ENCODE data around the gene CALHM2. TPM values are rescaled to one million over a fixed set of nuclear protein-coding genes. Genes with fewer than 3 reads are reported as not detected.

CALHM2 gene
- total and polyA plus RNA-seq, 2 donors, result 3.6 to 13.8 TPM

DNA sequence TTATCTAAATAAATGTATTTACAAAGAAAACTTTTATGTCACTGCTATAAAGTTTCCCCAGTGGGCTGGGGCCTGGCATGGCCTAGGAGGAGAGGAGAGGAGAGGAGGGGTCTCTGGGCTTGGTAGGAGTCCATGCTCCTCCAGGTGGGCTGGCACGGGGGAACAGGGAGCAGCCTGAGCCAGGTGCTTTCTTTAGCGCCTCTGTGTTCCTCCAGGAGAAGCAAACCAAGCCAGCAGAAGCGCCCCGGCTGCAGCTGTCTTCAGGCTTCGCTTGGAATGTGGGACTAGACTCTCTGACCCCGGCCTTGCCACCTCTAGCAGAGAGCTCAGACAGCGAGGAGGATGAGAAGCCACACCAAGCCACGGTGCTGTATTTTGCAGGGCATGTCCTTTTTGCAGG lies 10.6 kb downstream of the CALHM2 start:
- peaks cover 87 to 91% of the 10 kb centered on the region in 2 donors for H3K36me3 ChIP-seq (ENCODE audit: control insufficient read depth in 2 of 2, insufficient read depth in 2 of 2, low read length in 1 of 2)
- 82% methylated on average over 8 of the region's 8 CpGs for WGBS
- no peak overlapping the region for H3K4me3 ChIP-seq (ENCODE audit: low read length in 2 of 2)
- no peaks in the 10 kb centered on the region for H3K9me3 ChIP-seq (ENCODE audit: control insufficient read depth in 2 of 2, insufficient read depth in 1 of 2, low read length in 1 of 2)
- no peaks in the 10 kb centered on the region for H3K4me1 ChIP-seq (ENCODE audit: control insufficient read depth in 2 of 2, insufficient read depth in 2 of 2, low read length in 2 of 2)
- DNase-seq (ENCODE audit: low read depth in 6 of 9, low spot score in 9 of 9), result no peak
- H3K27ac ChIP-seq (ENCODE audit: low read depth in 1 of 2, low read length in 1 of 2), result no peak overlapping the region
- H3K27me3 ChIP-seq (ENCODE audit: control insufficient read depth in 2 of 2, insufficient read depth in 1 of 2, low read length in 1 of 2), result no peaks in the 10 kb centered on the region

DNA sequence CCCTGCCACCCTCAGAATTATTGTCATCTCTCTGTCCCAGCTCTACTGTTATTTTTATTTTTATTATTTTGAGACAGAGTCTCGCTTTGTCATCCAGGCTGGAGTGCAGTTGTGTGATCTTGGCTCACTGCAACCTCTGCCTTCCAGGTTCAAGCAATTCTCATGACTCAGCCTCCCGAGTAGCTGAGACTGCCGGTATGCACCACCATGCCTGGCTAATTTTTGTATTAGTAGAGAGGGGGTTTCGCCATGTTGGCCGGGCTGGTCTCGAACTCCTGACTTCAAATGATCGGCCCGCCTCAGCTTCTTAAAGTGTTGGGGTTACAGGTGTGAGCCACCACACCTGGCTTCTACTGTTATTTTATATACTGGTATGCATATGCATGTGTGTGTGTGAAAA lies 11.0 kb downstream of the CALHM2 start:
- WGBS, result 97% methylated on average over 8 of the region's 8 CpGs
- Histone ChIP-seq H3K4me1 (ENCODE audit: control insufficient read depth in 2 of 2, insufficient read depth in 2 of 2, low read length in 2 of 2) (no peaks in the 10 kb centered on the region), H3K27ac (ENCODE audit: low read depth in 1 of 2, low read length in 1 of 2) (no peak overlapping the region), H3K36me3 (ENCODE audit: control insufficient read depth in 2 of 2, insufficient read depth in 2 of 2, low read length in 1 of 2) (peaks cover 86 to 91% of the 10 kb centered on the region in 2 donors), H3K4me3 (ENCODE audit: low read length in 2 of 2) (no peak overlapping the region), H3K27me3 (ENCODE audit: control insufficient read depth in 2 of 2, insufficient read depth in 1 of 2, low read length in 1 of 2) (no peaks in the 10 kb centered on the region), H3K9me3 (ENCODE audit: control insufficient read depth in 2 of 2, insufficient read depth in 1 of 2, low read length in 1 of 2) (no peaks in the 10 kb centered on the region)
- no peak for DNase-seq (ENCODE audit: low read depth in 6 of 9, low spot score in 9 of 9)

DNA sequence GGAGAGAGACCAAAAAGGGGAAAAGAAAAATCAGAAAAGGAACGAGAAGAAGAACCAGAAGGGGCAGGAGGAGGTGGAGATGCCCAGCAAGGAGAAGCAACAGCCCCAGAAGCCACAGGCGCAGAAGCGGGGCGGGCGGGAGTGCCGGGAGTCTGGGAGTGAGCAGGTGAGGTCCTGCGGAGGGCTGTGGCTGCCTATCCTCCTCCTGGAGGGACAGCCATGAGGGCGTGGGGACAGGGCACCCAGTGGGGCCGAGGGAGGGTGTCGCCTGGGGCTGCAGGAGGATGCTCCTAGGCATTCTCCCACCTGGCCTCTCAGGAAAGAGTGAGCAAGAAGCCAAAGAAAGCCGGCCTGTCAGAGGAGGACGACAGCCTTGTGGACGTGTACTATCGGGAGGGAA lies 11.8 kb downstream of the CALHM2 start:
- H3K4me3 ChIP-seq (ENCODE audit: low read length in 2 of 2), result no peak overlapping the region
- no peaks in the 10 kb centered on the region for H3K9me3 ChIP-seq (ENCODE audit: control insufficient read depth in 2 of 2, insufficient read depth in 1 of 2, low read length in 1 of 2)
- no peak for DNase-seq (ENCODE audit: low read depth in 6 of 9, low spot score in 9 of 9)
- WGBS, result 95% methylated on average over 14 of the region's 14 CpGs
- H3K36me3 ChIP-seq (ENCODE audit: control insufficient read depth in 2 of 2, insufficient read depth in 2 of 2, low read length in 1 of 2), result peaks cover 82 to 88% of the 10 kb centered on the region in 2 donors
- H3K27ac ChIP-seq (ENCODE audit: low read depth in 1 of 2, low read length in 1 of 2), result no peak overlapping the region
- no peaks in the 10 kb centered on the region for H3K4me1 ChIP-seq (ENCODE audit: control insufficient read depth in 2 of 2, insufficient read depth in 2 of 2, low read length in 2 of 2)
- no peaks in the 10 kb centered on the region for H3K27me3 ChIP-seq (ENCODE audit: control insufficient read depth in 2 of 2, insufficient read depth in 1 of 2, low read length in 1 of 2)

DNA sequence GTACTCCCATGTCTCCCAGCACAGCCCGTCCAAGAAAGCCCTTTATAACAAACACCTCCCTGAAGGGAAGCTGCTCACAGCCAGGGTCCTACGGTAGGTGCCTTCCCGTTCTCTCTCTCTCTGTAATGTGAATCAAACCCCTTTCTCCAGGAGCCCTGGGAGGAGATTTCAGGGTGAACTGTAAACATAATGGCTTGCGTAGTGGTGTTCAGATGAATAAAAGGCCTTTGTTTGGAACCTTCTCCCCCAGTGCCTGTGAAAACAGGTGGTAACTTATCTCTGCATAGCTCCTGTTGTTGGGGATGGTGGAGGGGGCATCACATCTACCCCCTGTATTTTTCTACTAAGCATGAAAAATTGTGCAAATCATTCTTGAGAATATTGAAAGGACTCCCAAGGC lies 12.4 kb downstream of the CALHM2 start:
- Histone ChIP-seq H3K4me1 (ENCODE audit: control insufficient read depth in 2 of 2, insufficient read depth in 2 of 2, low read length in 2 of 2) (no peaks in the 10 kb centered on the region), H3K9me3 (ENCODE audit: control insufficient read depth in 2 of 2, insufficient read depth in 1 of 2, low read length in 1 of 2) (no peaks in the 10 kb centered on the region), H3K36me3 (ENCODE audit: control insufficient read depth in 2 of 2, insufficient read depth in 2 of 2, low read length in 1 of 2) (peaks cover 78 to 85% of the 10 kb centered on the region in 2 donors), H3K27me3 (ENCODE audit: control insufficient read depth in 2 of 2, insufficient read depth in 1 of 2, low read length in 1 of 2) (no peaks in the 10 kb centered on the region), H3K27ac (ENCODE audit: low read depth in 1 of 2, low read length in 1 of 2) (no peak overlapping the region), H3K4me3 (ENCODE audit: low read length in 2 of 2) (no peak overlapping the region)
- 99% methylated on average over 4 of the region's 4 CpGs for WGBS
- no peak for DNase-seq (ENCODE audit: low read depth in 6 of 9, low spot score in 9 of 9)

- H3K27ac ChIP-seq (ENCODE audit: low read depth in 1 of 2, low read length in 1 of 2), result no peak overlapping the region
- H3K27me3 ChIP-seq (ENCODE audit: control insufficient read depth in 2 of 2, insufficient read depth in 1 of 2, low read length in 1 of 2), result no peaks in the 10 kb centered on the region
- no peaks in the 10 kb centered on the region for H3K9me3 ChIP-seq (ENCODE audit: control insufficient read depth in 2 of 2, insufficient read depth in 1 of 2, low read length in 1 of 2)
- peaks cover 0 to 3% of the 10 kb centered on the region in 2 donors for H3K4me1 ChIP-seq (ENCODE audit: control insufficient read depth in 2 of 2, insufficient read depth in 2 of 2, low read length in 2 of 2)
- WGBS, result 95% methylated on average over 2 of the region's 2 CpGs
- no peak for DNase-seq (ENCODE audit: low read depth in 6 of 9, low spot score in 9 of 9)
- peaks cover 61 to 84% of the 10 kb centered on the region in 2 donors for H3K36me3 ChIP-seq (ENCODE audit: control insufficient read depth in 2 of 2, insufficient read depth in 2 of 2, low read length in 1 of 2)
- no peak overlapping the region for H3K4me3 ChIP-seq (ENCODE audit: low read length in 2 of 2)
These were observed 18.3 kb downstream of the CALHM2 start for GRCh38 chr10:103433858-103434257.

DNA sequence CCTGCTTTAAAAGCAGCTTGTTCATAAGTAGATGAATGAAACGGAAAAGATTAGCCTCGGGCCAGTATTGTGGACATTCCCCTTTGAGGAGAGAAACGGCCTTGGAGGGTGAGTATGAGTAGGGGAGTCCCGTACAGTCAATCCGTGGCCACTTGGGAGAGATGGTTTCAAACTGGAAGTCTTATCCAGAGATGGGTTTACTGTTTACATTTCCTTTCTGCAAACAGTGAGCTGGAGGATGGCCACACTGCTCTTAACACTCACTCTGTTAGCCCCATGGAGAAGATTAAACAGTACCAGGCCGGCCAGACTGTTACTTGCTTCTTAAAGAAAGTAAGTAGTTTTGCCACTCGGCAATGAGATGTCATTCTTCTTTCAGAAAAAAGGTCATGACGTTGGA lies 20.3 kb downstream of the CALHM2 start:
- H3K4me1 ChIP-seq (ENCODE audit: control insufficient read depth in 2 of 2, insufficient read depth in 2 of 2, low read length in 2 of 2), result peaks cover 0 to 3% of the 10 kb centered on the region in 2 donors
- DNase-seq (ENCODE audit: low read depth in 6 of 9, low spot score in 9 of 9), result no peak
- no peak overlapping the region for H3K4me3 ChIP-seq (ENCODE audit: low read length in 2 of 2)
- H3K9me3 ChIP-seq (ENCODE audit: control insufficient read depth in 2 of 2, insufficient read depth in 1 of 2, low read length in 1 of 2), result no peaks in the 10 kb centered on the region
- 85% methylated on average over 8 of the region's 8 CpGs for WGBS
- H3K36me3 ChIP-seq (ENCODE audit: control insufficient read depth in 2 of 2, insufficient read depth in 2 of 2, low read length in 1 of 2), result peaks cover 48 to 81% of the 10 kb centered on the region in 2 donors
- no peak overlapping the region for H3K27ac ChIP-seq (ENCODE audit: low read depth in 1 of 2, low read length in 1 of 2)
- H3K27me3 ChIP-seq (ENCODE audit: control insufficient read depth in 2 of 2, insufficient read depth in 1 of 2, low read length in 1 of 2), result no peaks in the 10 kb centered on the region

GRCh38 chr10:103429647-103430046 lies 22.5 kb downstream of the CALHM2 start:
- no peak for DNase-seq (ENCODE audit: low read depth in 6 of 9, low spot score in 9 of 9)
- Histone ChIP-seq H3K9me3 (ENCODE audit: control insufficient read depth in 2 of 2, insufficient read depth in 1 of 2, low read length in 1 of 2) (no peaks in the 10 kb centered on the region), H3K27ac (ENCODE audit: low read depth in 1 of 2, low read length in 1 of 2) (no peak overlapping the region), H3K4me1 (ENCODE audit: control insufficient read depth in 2 of 2, insufficient read depth in 2 of 2, low read length in 2 of 2) (peaks cover 0 to 3% of the 10 kb centered on the region in 2 donors), H3K36me3 (ENCODE audit: control insufficient read depth in 2 of 2, insufficient read depth in 2 of 2, low read length in 1 of 2) (peaks cover 44 to 84% of the 10 kb centered on the region in 2 donors), H3K4me3 (ENCODE audit: low read length in 2 of 2) (no peak overlapping the region), H3K27me3 (ENCODE audit: control insufficient read depth in 2 of 2, insufficient read depth in 1 of 2, low read length in 1 of 2) (no peaks in the 10 kb centered on the region)
- WGBS, result 82% methylated on average over 5 of the region's 5 CpGs

DNA sequence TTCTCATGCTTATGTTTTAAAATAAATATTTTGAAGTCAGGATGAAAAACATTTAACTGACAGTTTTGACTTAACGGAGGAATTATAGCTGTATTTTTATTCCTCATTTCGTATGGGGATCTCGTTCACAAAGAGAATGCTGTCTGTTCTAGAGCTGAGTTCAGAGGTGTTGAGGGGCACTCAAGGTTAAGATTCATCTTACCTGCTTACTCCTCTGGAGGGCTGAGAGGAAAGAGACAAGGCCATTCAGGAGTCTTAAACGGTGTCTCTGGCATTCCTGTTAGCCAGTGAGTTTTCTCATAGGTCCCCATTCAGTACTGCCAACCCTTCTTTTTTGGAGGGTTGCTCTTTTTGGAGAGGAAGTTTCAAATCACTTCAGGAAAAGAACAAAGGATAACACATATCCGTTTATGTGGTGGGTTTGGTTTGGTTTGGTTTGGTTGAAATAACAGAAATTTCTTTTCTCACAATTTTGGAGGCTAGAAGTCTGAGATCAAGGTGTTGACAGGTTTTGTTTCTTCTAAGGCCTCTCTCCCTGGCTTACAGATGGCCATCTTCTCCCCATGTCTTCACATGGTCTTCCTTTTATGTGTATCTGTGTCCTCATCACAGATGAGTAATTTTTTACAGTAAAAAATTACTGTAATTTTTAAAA lies 23.1 kb downstream of the CALHM2 start:
- Histone ChIP-seq H3K27me3 (ENCODE audit: control insufficient read depth in 2 of 2, insufficient read depth in 1 of 2, low read length in 1 of 2) (no peaks in the 10 kb centered on the region), H3K9me3 (ENCODE audit: control insufficient read depth in 2 of 2, insufficient read depth in 1 of 2, low read length in 1 of 2) (no peaks in the 10 kb centered on the region), H3K36me3 (ENCODE audit: control insufficient read depth in 2 of 2, insufficient read depth in 2 of 2, low read length in 1 of 2) (peaks cover 43 to 84% of the 10 kb centered on the region in 2 donors), H3K4me3 (ENCODE audit: low read length in 2 of 2) (no peak overlapping the region), H3K4me1 (ENCODE audit: control insufficient read depth in 2 of 2, insufficient read depth in 2 of 2, low read length in 2 of 2) (peaks cover 0 to 3% of the 10 kb centered on the region in 2 donors), H3K27ac (ENCODE audit: low read depth in 1 of 2, low read length in 1 of 2) (no peak overlapping the region)
- DNase-seq (ENCODE audit: low read depth in 6 of 9, low spot score in 9 of 9), result peak in 1 of 9 donors; percentile 33
- WGBS, result 50% methylated on average over 5 of the region's 5 CpGs

- Histone ChIP-seq H3K4me1 (ENCODE audit: control insufficient read depth in 2 of 2, insufficient read depth in 2 of 2, low read length in 2 of 2) (peaks cover 0 to 3% of the 10 kb centered on the region in 2 donors), H3K4me3 (ENCODE audit: low read length in 2 of 2) (no peak overlapping the region), H3K27me3 (ENCODE audit: control insufficient read depth in 2 of 2, insufficient read depth in 1 of 2, low read length in 1 of 2) (no peaks in the 10 kb centered on the region), H3K36me3 (ENCODE audit: control insufficient read depth in 2 of 2, insufficient read depth in 2 of 2, low read length in 1 of 2) (peaks cover 45 to 85% of the 10 kb centered on the region in 2 donors), H3K27ac (ENCODE audit: low read depth in 1 of 2, low read length in 1 of 2) (no peak overlapping the region), H3K9me3 (ENCODE audit: control insufficient read depth in 2 of 2, insufficient read depth in 1 of 2, low read length in 1 of 2) (no peaks in the 10 kb centered on the region)
- no peak for DNase-seq (ENCODE audit: low read depth in 6 of 9, low spot score in 9 of 9)
- WGBS, result over 99% methylated on average over 9 of the region's 9 CpGs
These were observed 24.3 kb downstream of the CALHM2 start for GRCh38 chr10:103427866-103428265.

All from thymus (tissue), 11 donors.